ENCODE results near the gene ATP7B.
A peak's percentile ranks its signal among the peaks of the same experiment; 100 is the strongest.
"Not testable (repeated sequence)": the region's sequence is repeated elsewhere in the genome, so short reads cannot be mapped to it uniquely, and the experiment has no call there.

ATP7B gene

DNA sequence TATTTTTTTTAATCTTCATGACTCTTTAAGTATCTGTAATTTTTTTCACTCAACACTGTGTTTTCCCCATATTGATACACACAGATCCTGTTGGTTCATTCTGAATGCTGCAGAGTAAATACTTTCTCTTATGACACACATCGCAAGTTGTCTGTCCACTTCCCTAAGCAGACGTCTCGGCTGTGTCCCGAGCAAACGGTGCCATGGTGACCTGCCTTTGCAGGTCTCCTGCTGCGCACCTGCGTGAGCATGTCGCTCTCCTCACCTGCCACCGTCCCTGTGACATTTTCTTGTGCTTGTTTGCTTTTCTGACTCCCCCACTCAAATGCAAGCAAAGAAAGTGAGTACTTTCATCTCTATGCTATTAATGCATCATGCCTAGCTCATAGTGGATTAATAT, 91.7 kb downstream of the ATP7B start:
- DNase-seq: no peak

- no peak for DNase-seq
Observed at GRCh38 chr13:51916962-51917361, 94.3 kb downstream of the ATP7B start.

DNA sequence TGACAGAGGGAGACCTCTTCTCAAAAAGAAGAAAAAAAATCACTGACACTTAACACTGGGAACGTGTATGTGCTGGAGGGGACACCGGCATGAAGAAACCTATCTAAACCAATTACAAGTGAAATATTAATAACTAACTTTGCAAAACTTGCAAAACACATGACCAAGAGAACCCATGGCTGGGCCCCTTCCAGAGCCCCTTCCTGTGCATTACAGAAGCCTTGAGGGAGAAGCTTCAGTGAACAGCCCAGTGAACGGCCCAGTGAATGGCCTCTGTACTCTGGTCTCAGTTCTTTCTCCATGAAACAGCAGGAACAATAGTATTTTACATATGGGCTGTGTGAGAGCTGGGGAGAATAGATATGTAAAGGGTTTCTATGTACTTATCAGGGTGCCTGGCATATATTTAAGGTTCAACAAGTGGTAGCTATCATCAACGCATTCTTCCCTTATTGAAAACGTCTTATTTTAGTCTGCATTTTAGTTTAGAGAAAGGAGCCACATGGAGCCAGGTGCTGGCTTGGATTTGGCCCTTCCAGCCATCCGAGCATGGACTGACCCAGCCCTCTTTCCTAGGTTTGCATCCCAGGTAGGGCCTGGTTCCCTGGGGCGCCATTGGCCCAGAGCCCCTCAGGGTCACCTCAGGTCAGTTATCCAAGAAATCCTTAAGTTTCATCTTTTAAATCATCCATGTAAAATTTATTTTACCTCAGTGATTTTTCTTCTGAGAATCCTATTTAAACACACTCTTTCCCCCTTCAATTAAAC, 95.0 kb downstream of the ATP7B start:
- no peak for DNase-seq

GRCh38 chr13:51914137-51914493, 97.1 kb downstream of the ATP7B start:
- DNase-seq: no peak

DNA sequence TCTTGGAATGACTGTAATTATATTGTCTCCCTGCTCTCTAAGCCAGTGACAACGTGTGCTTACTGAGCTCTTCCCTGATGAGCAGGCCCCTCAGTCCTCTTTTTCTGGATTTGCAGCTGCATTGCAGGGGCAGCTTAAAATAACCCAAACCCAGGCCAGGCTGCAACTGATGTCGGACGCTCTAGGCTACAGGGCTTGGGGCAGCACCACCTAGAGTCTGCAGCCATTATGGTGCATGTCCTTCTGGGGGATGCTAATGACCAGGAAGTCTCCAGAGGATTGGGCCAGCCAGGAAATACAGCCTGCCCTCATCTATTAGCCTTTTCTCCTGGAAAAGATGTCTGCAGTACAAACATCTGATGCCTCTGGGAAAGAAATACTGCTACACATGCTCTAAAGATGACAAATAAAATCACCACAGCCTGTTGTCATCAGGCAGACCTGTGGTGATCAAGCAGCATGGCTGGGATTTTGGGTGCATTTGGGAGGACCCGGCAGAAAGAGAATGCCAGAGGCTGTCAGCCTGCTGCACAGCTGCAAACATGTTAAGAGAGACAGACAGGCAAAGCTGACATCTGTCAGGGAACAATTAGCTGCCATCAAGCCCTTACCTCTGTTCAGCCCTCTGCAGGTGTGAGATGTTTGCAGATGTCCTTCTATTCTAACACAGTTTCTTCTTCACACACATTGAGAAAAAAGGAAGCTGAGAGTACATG, 97.7 kb downstream of the ATP7B start:
- DNase-seq: no peak

GRCh38 chr13:51912511-51913225, 98.6 kb downstream of the ATP7B start:
- DNase-seq: no peak

DNA sequence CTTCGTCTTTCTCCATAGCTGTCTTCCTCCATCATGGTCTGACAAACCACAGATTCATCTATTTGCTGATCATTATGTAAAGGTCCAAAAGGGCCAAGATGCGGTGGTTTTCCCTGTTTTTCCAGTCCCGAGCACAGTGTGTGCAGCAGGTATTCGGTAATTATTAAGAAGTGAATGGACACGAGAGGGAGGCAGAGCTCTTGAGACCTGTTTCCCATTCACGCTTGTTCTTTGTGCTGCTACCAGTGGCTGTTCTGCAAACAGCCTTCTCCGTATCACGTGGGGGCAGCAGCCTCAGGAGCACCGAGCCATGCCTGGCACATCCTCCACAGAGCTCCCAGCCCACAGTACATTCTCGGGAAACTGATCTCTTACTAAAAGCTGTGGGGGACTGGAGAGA, 99.2 kb downstream of the ATP7B start:
- no peak for DNase-seq

DNA sequence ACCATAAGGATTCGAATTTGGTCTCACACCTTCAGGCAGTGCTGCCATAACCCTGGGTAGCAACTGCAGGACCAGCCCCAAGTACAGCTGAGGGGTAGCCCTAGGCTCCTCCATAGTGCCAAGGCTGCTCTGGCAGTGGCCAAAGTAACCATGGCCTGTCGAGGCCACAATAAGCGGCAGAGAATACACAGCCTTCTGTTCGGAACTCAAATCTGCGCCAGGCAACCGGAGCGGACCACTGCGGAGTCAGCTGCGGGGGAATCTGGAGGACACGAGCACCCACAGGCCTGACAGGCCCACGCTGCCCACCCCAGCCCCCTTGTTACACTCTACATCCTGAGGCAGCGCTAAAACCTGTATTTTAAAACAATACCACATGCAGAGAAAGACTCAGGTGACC, 100.7 kb downstream of the ATP7B start:
- DNase-seq: no peak

DNA sequence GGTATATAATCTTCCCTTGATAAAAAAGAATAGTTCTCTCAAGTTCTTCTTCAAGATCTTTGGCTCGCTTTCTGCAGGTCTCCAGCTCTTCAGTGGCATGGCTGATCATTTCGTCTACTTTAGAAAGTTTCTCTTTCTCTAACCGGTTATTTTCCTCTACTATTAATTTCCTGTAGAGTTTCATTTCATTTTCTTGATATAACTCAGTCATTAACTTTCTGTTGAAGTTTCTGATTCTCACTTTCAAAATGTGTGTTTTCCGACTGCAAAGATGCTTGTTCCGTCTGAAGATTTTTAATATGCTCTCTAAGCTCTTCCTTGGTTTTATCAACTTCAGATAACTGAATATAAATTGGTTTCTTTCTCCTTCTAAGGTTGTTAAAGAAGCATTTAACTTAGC, 102.0 kb downstream of the ATP7B start:
- not testable (repeated sequence) for DNase-seq

DNA sequence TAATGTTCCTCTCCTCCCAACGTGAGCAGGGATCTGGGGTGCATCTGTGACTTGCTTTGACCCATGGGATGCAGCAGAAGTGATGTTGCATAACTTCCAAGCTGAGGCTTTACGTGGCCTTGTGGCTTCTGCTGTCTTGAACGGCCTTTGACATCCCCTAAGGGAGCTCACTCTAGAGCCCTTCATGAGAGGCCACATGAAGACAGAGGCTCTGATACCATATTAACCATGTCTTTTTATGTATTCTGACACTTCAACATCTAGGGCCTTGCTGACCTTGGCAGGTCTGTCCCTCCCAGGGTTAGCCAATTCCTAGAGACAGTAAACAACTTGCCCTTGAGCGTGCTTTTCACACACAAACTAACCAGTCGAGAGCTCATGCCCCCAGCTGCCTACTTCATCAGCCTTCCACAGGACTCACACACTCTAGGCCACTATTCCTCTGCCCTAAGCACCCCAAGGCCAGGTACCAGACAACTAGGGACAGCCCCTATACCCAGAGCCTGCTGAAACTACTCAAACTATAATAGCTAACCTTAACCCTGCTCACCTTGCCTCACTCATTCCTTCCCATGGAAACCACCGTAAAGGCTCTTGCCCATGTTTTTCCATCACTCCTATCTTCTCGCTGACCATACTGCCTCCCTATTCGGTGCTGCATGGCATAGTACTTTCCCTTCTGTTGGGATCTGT, 104.1 kb downstream of the ATP7B start:
- no peak for DNase-seq

- no peak for DNase-seq
Observed at GRCh38 chr13:51906581-51906980, 104.7 kb downstream of the ATP7B start.

DNA sequence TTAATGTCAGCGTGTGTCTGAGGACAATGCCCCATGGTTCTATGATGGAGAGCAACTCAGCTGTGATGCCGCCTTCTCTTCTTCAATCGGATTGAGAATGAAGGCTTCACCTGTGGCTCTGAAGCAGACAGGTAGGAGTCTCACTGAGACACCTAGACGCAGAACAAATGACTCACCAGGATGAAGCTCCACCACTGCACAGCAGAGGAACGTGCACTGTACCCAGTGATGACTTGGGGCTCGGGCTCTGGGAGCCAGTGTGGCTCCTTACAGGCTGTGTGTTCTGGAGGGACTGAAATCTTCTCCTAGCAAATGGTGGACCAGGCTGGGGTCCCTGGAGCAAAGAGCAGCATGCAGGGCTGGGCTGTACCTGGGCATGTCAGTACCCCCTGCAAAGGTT, 105.5 kb downstream of the ATP7B start:
- DNase-seq: no peak

DNA sequence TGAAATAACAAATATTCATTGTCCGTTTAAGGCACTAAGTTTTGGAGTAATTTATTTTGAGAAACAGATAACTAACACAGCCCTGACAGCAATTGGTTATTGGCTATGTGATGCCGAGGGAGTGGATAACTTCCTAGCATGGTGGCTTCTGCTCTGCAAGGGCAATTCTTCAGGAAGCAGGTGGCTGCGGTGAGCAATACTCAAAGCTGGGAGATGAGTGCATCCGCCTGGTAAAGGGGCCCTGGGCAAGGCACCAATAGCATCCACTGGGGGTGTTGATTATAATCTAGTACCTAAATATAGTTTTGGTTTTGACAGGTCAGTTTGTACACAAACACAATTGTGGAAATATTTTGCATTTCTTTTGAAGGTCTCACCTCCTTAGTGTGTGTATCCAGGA, 108.5 kb downstream of the ATP7B start:
- no peak for DNase-seq

GRCh38 chr13:51900471-51900870, 110.8 kb downstream of the ATP7B start:
- no peak for DNase-seq

- peak; percentile 40 to 51 for DNase-seq
Observed at GRCh38 chr13:51895906-51896888, 115.1 kb downstream of the ATP7B start.

- DNase-seq: no peak
Observed at GRCh38 chr13:51894239-51894638, 117.0 kb downstream of the ATP7B start.

DNA sequence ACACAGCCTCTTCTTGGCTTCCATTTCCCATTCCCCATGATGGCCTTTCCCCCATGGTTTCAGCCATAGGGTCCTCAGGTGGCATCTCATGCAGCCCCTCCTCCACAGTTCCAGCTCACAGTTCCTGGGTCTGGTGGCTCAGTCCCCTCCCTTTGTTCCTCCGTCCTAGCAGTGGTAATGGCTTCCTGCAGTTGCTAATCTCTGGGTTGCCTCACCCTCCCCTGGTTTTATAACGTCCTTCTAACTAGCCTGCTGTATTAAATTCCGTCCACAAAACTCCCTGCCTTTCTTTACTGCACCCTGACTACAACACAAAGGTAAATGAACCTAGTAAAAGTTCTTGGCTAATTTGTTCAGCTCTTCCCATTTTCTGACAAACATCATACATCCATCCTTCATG, 118.6 kb downstream of the ATP7B start:
- no peak for DNase-seq

- DNase-seq: no peak
Observed at GRCh38 chr13:51887468-51887867, 123.8 kb downstream of the ATP7B start.

GRCh38 chr13:51885651-51886050, 125.6 kb downstream of the ATP7B start:
- no peak for DNase-seq

DNA sequence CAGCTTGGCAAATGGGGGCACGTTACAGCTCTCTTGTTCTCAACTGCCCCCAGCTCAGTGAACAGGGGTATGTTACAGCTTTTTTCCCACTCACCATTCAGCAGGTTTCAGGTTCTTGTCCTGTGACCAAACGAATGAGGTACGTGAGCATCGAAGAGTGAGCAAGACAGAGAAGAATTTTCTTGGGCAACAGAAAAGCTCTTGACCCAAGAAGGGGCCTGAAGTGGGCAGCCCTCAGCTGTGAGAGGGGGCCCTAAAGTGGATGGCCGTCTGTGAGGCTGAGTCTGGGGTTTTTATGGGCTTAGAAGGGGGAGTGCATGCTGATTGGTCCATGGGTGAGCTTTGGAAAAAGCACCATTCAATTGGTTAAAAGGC, 128.0 kb downstream of the ATP7B start:
- no peak for DNase-seq
